Measurements from ENCODE around the gene FBXL2. TPM values are rescaled to one million over a fixed set of nuclear protein-coding genes. Genes with fewer than 3 reads are reported as not detected.
A peak's percentile ranks its signal among the peaks of the same experiment; 100 is the strongest.

Gene FBXL2
- total RNA-seq, 6 experiments from 2014 or later = 8.1 to 12.2 (median 10.3) TPM

DNA sequence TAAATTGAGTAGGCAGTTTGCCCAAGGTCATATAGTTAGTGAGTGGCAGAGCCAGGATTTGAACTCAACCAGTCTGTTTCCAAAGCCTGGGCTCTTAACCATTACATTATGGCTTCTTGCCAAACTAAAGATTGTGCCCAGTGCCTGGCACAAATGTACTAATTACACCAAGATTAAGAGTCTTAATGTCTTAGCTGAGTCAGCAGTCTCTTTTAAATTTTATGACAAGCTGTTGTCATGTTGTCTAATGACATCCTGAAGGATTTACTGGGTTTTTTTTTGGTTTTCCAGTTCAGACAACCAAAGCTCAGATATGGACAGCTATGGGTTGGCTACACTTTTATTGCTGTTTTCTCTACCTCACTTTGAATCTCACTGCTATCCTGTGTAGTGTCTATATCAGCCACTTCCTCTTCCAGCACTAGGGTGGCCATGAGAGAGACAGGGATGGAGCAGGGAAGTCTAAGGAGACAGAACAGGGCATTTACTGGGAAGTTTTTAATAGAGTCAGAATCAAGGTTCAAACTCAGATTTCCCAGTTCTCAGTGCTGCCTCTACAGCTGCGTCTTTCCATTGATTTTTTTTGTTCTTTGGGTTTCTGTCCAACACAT lies 10.5 kb downstream of the FBXL2 start:
- no peak overlapping the region for H3K4me3 Mint-ChIP-seq

GRCh38 chr3:33299395-33300081 lies 22.3 kb downstream of the FBXL2 start:
- Mint-ChIP-seq H3K4me1 (ENCODE audit: low read depth) (peaks cover 41% of the 10 kb centered on the region), H3K36me3 (ENCODE audit: low read depth) (peaks cover 20% of the 10 kb centered on the region), H3K27ac (peak overlapping the region; percentile 90), H3K9me3 (no peaks in the 10 kb centered on the region), H3K4me3 (peak overlapping the region; percentile 47), H3K27me3 (ENCODE audit: insufficient read depth) (no peaks in the 10 kb centered on the region; the same call in 1 of the 2 replicates)
- DNase-seq = peak; percentile 81
- TF ChIP-seq, protein P1, sequence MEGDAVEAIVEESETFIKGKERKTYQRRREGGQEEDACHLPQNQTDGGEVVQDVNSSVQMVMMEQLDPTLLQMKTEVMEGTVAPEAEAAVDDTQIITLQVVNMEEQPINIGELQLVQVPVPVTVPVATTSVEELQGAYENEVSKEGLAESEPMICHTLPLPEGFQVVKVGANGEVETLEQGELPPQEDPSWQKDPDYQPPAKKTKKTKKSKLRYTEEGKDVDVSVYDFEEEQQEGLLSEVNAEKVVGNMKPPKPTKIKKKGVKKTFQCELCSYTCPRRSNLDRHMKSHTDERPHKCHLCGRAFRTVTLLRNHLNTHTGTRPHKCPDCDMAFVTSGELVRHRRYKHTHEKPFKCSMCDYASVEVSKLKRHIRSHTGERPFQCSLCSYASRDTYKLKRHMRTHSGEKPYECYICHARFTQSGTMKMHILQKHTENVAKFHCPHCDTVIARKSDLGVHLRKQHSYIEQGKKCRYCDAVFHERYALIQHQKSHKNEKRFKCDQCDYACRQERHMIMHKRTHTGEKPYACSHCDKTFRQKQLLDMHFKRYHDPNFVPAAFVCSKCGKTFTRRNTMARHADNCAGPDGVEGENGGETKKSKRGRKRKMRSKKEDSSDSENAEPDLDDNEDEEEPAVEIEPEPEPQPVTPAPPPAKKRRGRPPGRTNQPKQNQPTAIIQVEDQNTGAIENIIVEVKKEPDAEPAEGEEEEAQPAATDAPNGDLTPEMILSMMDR (IDR thresholded peaks at IDR 0.05) = peak; percentile 44

More for the DNA sequence above, 10.5 kb downstream of the FBXL2 start:
- Mint-ChIP-seq H3K4me1 (ENCODE audit: low read depth) (no peaks in the 10 kb centered on the region), H3K9me3 (peaks cover 7% of the 10 kb centered on the region), H3K27ac (no peak overlapping the region), H3K36me3 (ENCODE audit: low read depth) (peaks cover 27% of the 10 kb centered on the region), H3K27me3 (ENCODE audit: insufficient read depth) (no peaks in the 10 kb centered on the region)
- DNase-seq = no peak
- TF ChIP-seq, protein P1 (IDR thresholded peaks at IDR 0.05) = no peak

- peaks cover 3% of the 10 kb centered on the region for H3K27me3 Mint-ChIP-seq (ENCODE audit: insufficient read depth)
- TF ChIP-seq, protein P1 (IDR thresholded peaks at IDR 0.05) = no peak
- peaks cover 25% of the 10 kb centered on the region for H3K36me3 Mint-ChIP-seq (ENCODE audit: low read depth)
- H3K4me3 Mint-ChIP-seq = no peak overlapping the region
- H3K4me1 Mint-ChIP-seq (ENCODE audit: low read depth) = peaks cover 58% of the 10 kb centered on the region
- no peak for DNase-seq
- H3K9me3 Mint-ChIP-seq = peaks cover 4% of the 10 kb centered on the region; the same call in 1 of the 2 replicates
- H3K27ac Mint-ChIP-seq = no peak overlapping the region
Measured at GRCh38 chr3:33312361-33312760, 35.1 kb downstream of the FBXL2 start.

DNA sequence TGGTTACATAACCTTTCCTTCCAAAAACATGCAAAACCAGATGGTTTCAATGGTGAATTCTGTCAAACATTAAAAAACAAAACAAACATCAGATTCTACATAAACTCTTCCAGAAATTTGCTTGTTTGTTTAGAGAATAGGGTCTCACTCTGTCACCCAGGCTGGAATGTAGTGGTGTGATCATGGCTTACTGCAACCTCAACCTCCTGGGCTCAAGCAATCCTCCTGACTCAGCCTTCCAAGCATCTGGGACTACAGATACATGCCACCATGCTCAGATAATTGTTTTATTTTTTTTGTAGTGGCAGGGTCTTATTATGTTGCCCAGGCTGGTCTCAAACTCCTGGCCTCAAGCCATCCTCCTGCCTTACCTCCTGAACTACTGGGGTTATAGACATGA lies 36.1 kb downstream of the FBXL2 start:
- H3K4me3 Mint-ChIP-seq = no peak overlapping the region
- TF ChIP-seq, protein P1 (IDR thresholded peaks at IDR 0.05) = no peak
- DNase-seq = peak; percentile 38
- peaks cover 3% of the 10 kb centered on the region for H3K27me3 Mint-ChIP-seq (ENCODE audit: insufficient read depth)
- H3K4me1 Mint-ChIP-seq (ENCODE audit: low read depth) = peaks cover 64% of the 10 kb centered on the region
- peak overlapping the region; percentile 5; the same call in 1 of the 2 replicates for H3K27ac Mint-ChIP-seq
- peaks cover 25% of the 10 kb centered on the region for H3K36me3 Mint-ChIP-seq (ENCODE audit: low read depth)
- H3K9me3 Mint-ChIP-seq = peaks cover 4% of the 10 kb centered on the region; the same call in 1 of the 2 replicates

- no peak for DNase-seq
- Mint-ChIP-seq H3K27ac (peak overlapping the region; percentile 22), H3K4me3 (no peak overlapping the region), H3K36me3 (ENCODE audit: low read depth) (peaks cover 21% of the 10 kb centered on the region), H3K27me3 (ENCODE audit: insufficient read depth) (peaks cover 3% of the 10 kb centered on the region), H3K4me1 (ENCODE audit: low read depth) (peaks cover 73% of the 10 kb centered on the region), H3K9me3 (peaks cover 4% of the 10 kb centered on the region; the same call in 1 of the 2 replicates)
- TF ChIP-seq, protein P1 (IDR thresholded peaks at IDR 0.05) = no peak
Measured at GRCh38 chr3:33314993-33315392, 37.8 kb downstream of the FBXL2 start.

Data from HFFc6 (cell line).